Thyroid gland (tissue), 4 donors: ENCODE measurements around the gene SLCO2B1.

Experiments
- CTCF ChIP-seq, 6 experiments: fragments of 200-600 bp in 3 of 6; fragments of 450-650 bp in 3 of 6; sonication (generic) in 3 of 6; IDR thresholded peaks; one replicate each; pipeline ENCODE4 v1.5.1; 2016 to 2019; ENCODE audit warnings: antibody characterized with exemption in 6 of 6, mild to moderate bottlenecking in 2 of 6, inconsistent platforms in 1 of 6, moderate library complexity in 1 of 6
- POLR2A ChIP-seq, 2 donors: fragments of 450-650 bp; IDR thresholded peaks; one replicate each; pipeline ENCODE4 v1.6.1; 2017; ENCODE audit warnings: antibody characterized with exemption in 2 of 2, mild to moderate bottlenecking in 2 of 2, moderate library complexity in 1 of 2

DNA sequence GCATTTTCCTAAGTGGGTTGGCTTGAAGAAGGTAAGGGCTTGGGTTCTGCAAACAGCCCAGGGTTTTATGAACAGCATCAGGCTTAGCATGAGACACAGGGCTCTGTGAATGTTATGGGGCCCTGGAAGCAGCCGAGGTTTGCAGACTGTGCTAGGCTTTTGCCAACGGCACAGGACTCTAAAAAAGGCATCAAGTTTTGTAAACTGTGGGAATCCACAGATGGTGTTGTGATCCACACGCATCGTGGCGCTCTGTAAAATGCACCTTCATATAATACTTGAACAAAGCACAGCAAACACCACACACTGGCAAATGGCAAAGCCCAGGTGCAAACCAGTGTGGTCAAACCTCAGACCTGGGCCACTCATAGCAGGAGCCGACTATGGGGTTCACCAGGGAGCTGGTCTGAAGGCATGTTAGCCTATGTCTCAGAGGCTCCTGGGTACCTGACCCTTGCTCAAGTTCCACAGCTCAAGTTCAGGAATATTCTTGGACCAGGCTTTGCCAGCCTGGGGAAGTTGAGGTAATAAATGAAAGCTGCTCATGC, 2.4 kb upstream of the SLCO2B1 start:
- TF ChIP-seq CTCF (IDR thresholded peaks at IDR 0.05) (no peak), POLR2A (IDR thresholded peaks at IDR 0.05) (no peak)
